ENCODE data around the gene MTR.

GRCh38 chr1:236746785-236747184 lies 48.3 kb upstream of the MTR start:
- TF ChIP-seq POLR2A (IDR thresholded peaks at IDR 0.05; ENCODE audit: low read depth), result no peak
- TF ChIP-seq POLR2AphosphoS5 (IDR thresholded peaks at IDR 0.05), result no peak
- TF ChIP-seq, protein P1, sequence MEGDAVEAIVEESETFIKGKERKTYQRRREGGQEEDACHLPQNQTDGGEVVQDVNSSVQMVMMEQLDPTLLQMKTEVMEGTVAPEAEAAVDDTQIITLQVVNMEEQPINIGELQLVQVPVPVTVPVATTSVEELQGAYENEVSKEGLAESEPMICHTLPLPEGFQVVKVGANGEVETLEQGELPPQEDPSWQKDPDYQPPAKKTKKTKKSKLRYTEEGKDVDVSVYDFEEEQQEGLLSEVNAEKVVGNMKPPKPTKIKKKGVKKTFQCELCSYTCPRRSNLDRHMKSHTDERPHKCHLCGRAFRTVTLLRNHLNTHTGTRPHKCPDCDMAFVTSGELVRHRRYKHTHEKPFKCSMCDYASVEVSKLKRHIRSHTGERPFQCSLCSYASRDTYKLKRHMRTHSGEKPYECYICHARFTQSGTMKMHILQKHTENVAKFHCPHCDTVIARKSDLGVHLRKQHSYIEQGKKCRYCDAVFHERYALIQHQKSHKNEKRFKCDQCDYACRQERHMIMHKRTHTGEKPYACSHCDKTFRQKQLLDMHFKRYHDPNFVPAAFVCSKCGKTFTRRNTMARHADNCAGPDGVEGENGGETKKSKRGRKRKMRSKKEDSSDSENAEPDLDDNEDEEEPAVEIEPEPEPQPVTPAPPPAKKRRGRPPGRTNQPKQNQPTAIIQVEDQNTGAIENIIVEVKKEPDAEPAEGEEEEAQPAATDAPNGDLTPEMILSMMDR (IDR thresholded peaks at IDR 0.05), result no peak
- no peak for TF ChIP-seq EP300 (IDR thresholded peaks at IDR 0.05)
